Measurements from ENCODE around the gene GOLGA5. TPM values are rescaled to one million over a fixed set of nuclear protein-coding genes. Genes with fewer than 3 reads are reported as not detected.

Gene GOLGA5
- total RNA-seq, 2 donors from 2014 or later, result 32.9 to 49.4 TPM

- no peak for DNase-seq
- intact Hi-C loops (cut with DNase I), result no loop called here
- Histone ChIP-seq H3K27ac (no peak overlapping the region), H3K36me3 (no peaks in the 10 kb centered on the region), H3K27me3 (no peaks in the 10 kb centered on the region), H3K9me3 (no peaks in the 10 kb centered on the region), H3K4me3 (no peak overlapping the region), H3K4me1 (no peaks in the 10 kb centered on the region), H3K9ac (ENCODE audit: low read depth in 2 of 2, low read length in 2 of 2) (no peak overlapping the region)
- TF ChIP-seq CTCF (IDR thresholded peaks at IDR 0.05), result no peak
Observed at GRCh38 chr14:92883066-92883465, 89.0 kb downstream of the GOLGA5 start.

- H3K27ac ChIP-seq, result no peak overlapping the region
- H3K9me3 ChIP-seq, result no peaks in the 10 kb centered on the region
- H3K4me3 ChIP-seq, result no peak overlapping the region
- no peak for DNase-seq
- H3K36me3 ChIP-seq, result no peaks in the 10 kb centered on the region
- H3K9ac ChIP-seq (ENCODE audit: low read depth in 2 of 2, low read length in 2 of 2), result no peak overlapping the region
- no peaks in the 10 kb centered on the region for H3K27me3 ChIP-seq
- no peaks in the 10 kb centered on the region for H3K4me1 ChIP-seq
- intact Hi-C loops (cut with DNase I), result no loop called here
- no peak for TF ChIP-seq CTCF (IDR thresholded peaks at IDR 0.05)
Observed at GRCh38 chr14:92884410-92884809, 90.3 kb downstream of the GOLGA5 start.

GRCh38 chr14:92885279-92886061 is 91.4 kb downstream of the GOLGA5 start:
- H3K4me3 ChIP-seq, result no peak overlapping the region
- DNase-seq, result no peak
- no peaks in the 10 kb centered on the region for H3K4me1 ChIP-seq
- no peak for TF ChIP-seq CTCF (IDR thresholded peaks at IDR 0.05)
- H3K27me3 ChIP-seq, result no peaks in the 10 kb centered on the region
- intact Hi-C loops (cut with DNase I), result no loop called here
- H3K9me3 ChIP-seq, result no peaks in the 10 kb centered on the region
- no peak overlapping the region for H3K27ac ChIP-seq
- H3K36me3 ChIP-seq, result no peaks in the 10 kb centered on the region
- H3K9ac ChIP-seq (ENCODE audit: low read depth in 2 of 2, low read length in 2 of 2), result no peak overlapping the region

GRCh38 chr14:92886337-92886736 is 92.2 kb downstream of the GOLGA5 start:
- no peak for DNase-seq

GRCh38 chr14:92887157-92887556 is 93.1 kb downstream of the GOLGA5 start:
- no peak for DNase-seq
- no peak overlapping the region for H3K27ac ChIP-seq
- no peaks in the 10 kb centered on the region for H3K36me3 ChIP-seq
- no peak overlapping the region for H3K4me3 ChIP-seq
- no peaks in the 10 kb centered on the region for H3K4me1 ChIP-seq
- intact Hi-C loops (cut with DNase I), result no loop called here
- H3K9ac ChIP-seq (ENCODE audit: low read depth in 2 of 2, low read length in 2 of 2), result no peak overlapping the region
- H3K9me3 ChIP-seq, result no peaks in the 10 kb centered on the region
- H3K27me3 ChIP-seq, result no peaks in the 10 kb centered on the region
- TF ChIP-seq CTCF (IDR thresholded peaks at IDR 0.05), result no peak

More at GRCh38 chr14:92886337-92886736, 92.2 kb downstream of the GOLGA5 start:
- intact Hi-C loops (cut with DNase I), result no loop called here
- Histone ChIP-seq H3K36me3 (no peaks in the 10 kb centered on the region), H3K4me3 (no peak overlapping the region), H3K4me1 (no peaks in the 10 kb centered on the region), H3K9me3 (no peaks in the 10 kb centered on the region), H3K27ac (no peak overlapping the region), H3K27me3 (no peaks in the 10 kb centered on the region), H3K9ac (ENCODE audit: low read depth in 2 of 2, low read length in 2 of 2) (no peak overlapping the region)
- TF ChIP-seq CTCF (IDR thresholded peaks at IDR 0.05), result no peak

Data from colonic mucosa (tissue), 4 donors.